DOHH2 (cell line): Measurements from ENCODE around the gene INHBE.
A peak's percentile ranks its signal among the peaks of the same experiment; 100 is the strongest.

Experiments
- H3F3A ChIP-seq: fragments of 200-600 bp; sonication (generic), shearing (Covaris generic); 2 replicates; pipeline ENCODE4 v1.6.0; 2016; ENCODE audit warnings: antibody characterized with exemption, mild to moderate bottlenecking; ENCODE audit not compliant: control insufficient read depth, insufficient read depth
- H3K27ac ChIP-seq: fragments of 200-600 bp; sonication (generic); 2 replicates; pipeline ENCODE4 v1.5.1; 2014; ENCODE audit warnings: low read depth, mild to moderate bottlenecking, low read length, moderate library complexity
- H3K27me3 ChIP-seq: fragments of 200-600 bp; sonication (generic); 2 replicates; pipeline ENCODE4 v1.6.1; 2014; ENCODE audit warnings: mild to moderate bottlenecking, low read length, mixed read lengths; ENCODE audit not compliant: control insufficient read depth
- H3K36me3 ChIP-seq: fragments of 200-600 bp; sonication (generic); 2 replicates; pipeline ENCODE4 v1.6.1; 2014; ENCODE audit warnings: mild to moderate bottlenecking, low read length, moderate library complexity, mixed read lengths; ENCODE audit not compliant: control insufficient read depth
- H3K4me1 ChIP-seq: fragments of 200-600 bp; sonication (generic); 2 replicates; pipeline ENCODE4 v1.6.1; 2014; ENCODE audit warnings: mild to moderate bottlenecking, low read length, mixed read lengths; ENCODE audit not compliant: control insufficient read depth
- H3K4me2 ChIP-seq: fragments of 200-600 bp; sonication (generic); 2 replicates; pipeline ENCODE4 v1.6.0; 2014; ENCODE audit warnings: mild to moderate bottlenecking, low read length, moderate library complexity
- H3K4me3 ChIP-seq: fragments of 200-600 bp; sonication (generic); 2 replicates; pipeline ENCODE4 v1.5.1; 2014; ENCODE audit warnings: mild to moderate bottlenecking, low read length, mixed read lengths
- H3K79me2 ChIP-seq: fragments of 200-600 bp; sonication (generic); 2 replicates; pipeline ENCODE4 v1.6.1; 2014; ENCODE audit warnings: mild to moderate bottlenecking, low read length, mixed read lengths; ENCODE audit not compliant: control insufficient read depth
- H3K9me2 ChIP-seq: fragments of 200-600 bp; sonication (generic); replicated peaks from 2 replicates; pipeline ENCODE4 v1.6.1; 2014; ENCODE audit warnings: mild to moderate bottlenecking, low read length, mixed read lengths; ENCODE audit not compliant: control insufficient read depth
- H3K9me3 ChIP-seq: fragments of 200-600 bp; sonication (generic); 2 replicates; pipeline ENCODE4 v1.6.1; 2014; ENCODE audit warnings: antibody characterized with exemption, low read length, mixed read lengths; ENCODE audit not compliant: control insufficient read depth, insufficient read depth
- H4K20me1 ChIP-seq: fragments of 200-600 bp; sonication (generic); 2 replicates; pipeline ENCODE4 v1.6.0; 2014; ENCODE audit warnings: low read depth, mild to moderate bottlenecking, antibody characterized with exemption, low read length, moderate library complexity; ENCODE audit not compliant: control insufficient read depth, insufficient read depth
- EZH2phosphoT487 ChIP-seq: fragments of 200-600 bp; sonication (generic); IDR thresholded peaks from 2 replicates; pipeline ENCODE4 v1.6.1; 2017; ENCODE audit warnings: borderline replicate concordance, mild to moderate bottlenecking, antibody characterized with exemption, low read length, moderate library complexity, mixed read lengths
- TF ChIP-seq, protein P1 (sequence below): fragments of 200-600 bp; sonication (generic); IDR thresholded peaks from one replicate; pipeline ENCODE4 v1.5.1; 2014; ENCODE audit warnings: antibody characterized with exemption, mild to moderate bottlenecking, low read depth, low read length; ENCODE audit not compliant: poor library complexity, severe bottlenecking

Gene INHBE

DNA sequence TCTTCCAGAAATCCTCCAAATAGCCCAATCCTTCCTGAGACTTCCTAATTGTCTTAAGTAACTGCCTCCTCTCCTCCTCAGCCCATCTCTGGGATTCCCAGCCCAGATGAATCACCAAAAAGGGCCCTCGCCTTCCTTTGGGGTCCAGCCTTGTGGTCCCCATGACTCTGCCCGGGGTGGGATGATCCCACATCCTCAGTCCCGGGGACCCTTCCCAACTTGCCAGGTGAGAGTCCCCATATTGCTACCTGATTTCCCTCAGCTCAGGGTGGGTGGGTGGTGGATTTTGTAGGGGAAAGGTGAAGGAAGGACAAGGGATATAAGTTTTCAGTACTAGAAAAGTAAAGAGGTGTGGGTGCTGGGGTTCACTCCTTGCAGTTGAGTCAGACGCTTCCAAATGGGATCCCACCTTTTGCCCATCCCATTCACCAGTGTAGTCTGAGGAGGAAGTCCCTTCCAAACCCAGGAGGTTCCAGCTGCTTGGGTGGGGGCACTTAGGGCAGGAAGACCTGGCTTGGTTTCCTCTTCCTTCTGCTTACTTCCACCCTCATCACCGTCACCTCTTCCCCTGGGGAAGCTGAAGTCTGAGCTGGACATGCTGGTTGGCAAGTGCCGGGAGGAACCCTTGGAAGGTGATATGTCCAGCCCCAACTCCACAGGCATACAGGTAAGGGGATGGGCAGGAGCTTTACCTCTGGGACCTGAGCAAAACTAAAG, 10.1 kb downstream of the INHBE start:
- Histone ChIP-seq H3K79me2 (no peaks in the 10 kb centered on the region), H4K20me1 (no peaks in the 10 kb centered on the region), H3K4me1 (peaks cover 38% of the 10 kb centered on the region), H3K9me3 (no peaks in the 10 kb centered on the region), H3K4me3 (no peak overlapping the region), H3K27me3 (peaks cover 5% of the 10 kb centered on the region; the same call in 1 of the 2 replicates), H3F3A (peaks cover 12% of the 10 kb centered on the region; the same call in 1 of the 2 replicates), H3K4me2 (no peak overlapping the region), H3K27ac (no peak overlapping the region), H3K9me2 (no peaks in the 10 kb centered on the region), H3K36me3 (peaks cover 3% of the 10 kb centered on the region; the same call in 1 of the 2 replicates)
- no peak for TF ChIP-seq EZH2phosphoT487
- TF ChIP-seq, protein P1, sequence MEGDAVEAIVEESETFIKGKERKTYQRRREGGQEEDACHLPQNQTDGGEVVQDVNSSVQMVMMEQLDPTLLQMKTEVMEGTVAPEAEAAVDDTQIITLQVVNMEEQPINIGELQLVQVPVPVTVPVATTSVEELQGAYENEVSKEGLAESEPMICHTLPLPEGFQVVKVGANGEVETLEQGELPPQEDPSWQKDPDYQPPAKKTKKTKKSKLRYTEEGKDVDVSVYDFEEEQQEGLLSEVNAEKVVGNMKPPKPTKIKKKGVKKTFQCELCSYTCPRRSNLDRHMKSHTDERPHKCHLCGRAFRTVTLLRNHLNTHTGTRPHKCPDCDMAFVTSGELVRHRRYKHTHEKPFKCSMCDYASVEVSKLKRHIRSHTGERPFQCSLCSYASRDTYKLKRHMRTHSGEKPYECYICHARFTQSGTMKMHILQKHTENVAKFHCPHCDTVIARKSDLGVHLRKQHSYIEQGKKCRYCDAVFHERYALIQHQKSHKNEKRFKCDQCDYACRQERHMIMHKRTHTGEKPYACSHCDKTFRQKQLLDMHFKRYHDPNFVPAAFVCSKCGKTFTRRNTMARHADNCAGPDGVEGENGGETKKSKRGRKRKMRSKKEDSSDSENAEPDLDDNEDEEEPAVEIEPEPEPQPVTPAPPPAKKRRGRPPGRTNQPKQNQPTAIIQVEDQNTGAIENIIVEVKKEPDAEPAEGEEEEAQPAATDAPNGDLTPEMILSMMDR, result no peak

DNA sequence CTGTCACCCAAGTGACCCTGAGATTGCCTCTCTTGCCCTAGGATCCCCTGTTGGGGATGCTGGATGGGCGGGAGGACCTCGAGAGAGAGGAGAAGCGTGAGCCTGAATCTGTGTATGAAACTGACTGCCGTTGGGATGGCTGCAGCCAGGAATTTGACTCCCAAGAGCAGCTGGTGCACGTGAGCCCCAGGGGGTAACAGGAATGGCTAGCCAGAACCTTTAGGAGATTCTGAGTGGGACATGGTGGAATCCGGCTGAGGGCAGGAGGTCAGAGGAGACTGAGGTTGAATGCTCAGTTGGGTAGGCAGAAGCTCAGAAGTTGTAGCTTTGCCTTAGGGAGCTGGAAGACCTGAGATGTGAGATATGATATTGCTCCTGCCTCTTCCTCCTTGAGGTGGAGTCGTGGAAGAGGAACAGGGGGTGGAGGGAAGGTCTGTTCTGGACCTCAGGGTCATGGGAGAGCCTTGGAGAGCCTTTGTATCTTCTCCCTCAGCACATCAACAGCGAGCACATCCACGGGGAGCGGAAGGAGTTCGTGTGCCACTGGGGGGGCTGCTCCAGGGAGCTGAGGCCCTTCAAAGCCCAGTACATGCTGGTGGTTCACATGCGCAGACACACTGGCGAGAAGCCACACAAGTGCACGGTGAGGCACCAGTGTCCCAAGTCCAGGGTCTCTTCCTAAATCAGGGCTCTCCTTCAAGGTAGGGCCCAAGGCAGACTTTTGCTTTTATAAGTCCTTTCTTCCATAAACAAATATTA, 10.8 kb downstream of the INHBE start:
- no peaks in the 10 kb centered on the region for H3K9me3 ChIP-seq
- no peak overlapping the region for H3K27ac ChIP-seq
- no peaks in the 10 kb centered on the region for H4K20me1 ChIP-seq
- TF ChIP-seq, protein P1, result no peak
- TF ChIP-seq EZH2phosphoT487, result no peak
- H3K4me2 ChIP-seq, result no peak overlapping the region
- no peak overlapping the region for H3K4me3 ChIP-seq
- peaks cover 8% of the 10 kb centered on the region; the same call in 1 of the 2 replicates for H3K36me3 ChIP-seq
- no peaks in the 10 kb centered on the region for H3K9me2 ChIP-seq
- H3K27me3 ChIP-seq, result peaks cover 3% of the 10 kb centered on the region; the same call in 1 of the 2 replicates
- H3K4me1 ChIP-seq, result peaks cover 30% of the 10 kb centered on the region
- H3F3A ChIP-seq, result peaks cover 5% of the 10 kb centered on the region; the same call in 1 of the 2 replicates
- no peaks in the 10 kb centered on the region for H3K79me2 ChIP-seq

DNA sequence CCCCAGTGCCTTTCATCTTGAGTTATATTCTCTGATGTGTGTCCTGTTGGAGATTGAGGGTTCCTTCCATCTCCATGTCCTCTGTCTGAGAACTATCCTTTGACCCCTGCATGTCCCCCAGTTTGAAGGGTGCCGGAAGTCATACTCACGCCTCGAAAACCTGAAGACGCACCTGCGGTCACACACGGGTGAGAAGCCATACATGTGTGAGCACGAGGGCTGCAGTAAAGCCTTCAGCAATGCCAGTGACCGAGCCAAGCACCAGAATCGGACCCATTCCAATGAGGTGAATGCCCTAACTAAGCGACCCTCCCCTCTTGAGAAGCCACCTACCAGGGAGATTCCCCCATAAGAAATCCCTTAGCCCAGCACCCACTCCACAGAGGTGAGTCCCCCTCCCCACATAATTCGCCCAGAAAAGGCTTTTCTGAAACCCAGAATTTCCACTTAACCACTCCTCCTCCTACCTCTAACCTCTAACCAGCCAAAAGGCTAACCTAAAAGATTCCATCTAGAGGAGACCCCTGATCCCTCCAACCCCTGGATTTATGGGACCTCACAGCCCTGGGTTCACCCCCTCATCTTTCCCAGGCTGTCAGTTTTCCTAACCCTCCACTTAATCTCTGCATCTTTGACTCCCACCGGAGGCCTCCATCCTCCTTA, 12.2 kb downstream of the INHBE start:
- no peaks in the 10 kb centered on the region for H4K20me1 ChIP-seq
- H3K27ac ChIP-seq, result no peak overlapping the region
- no peaks in the 10 kb centered on the region for H3K79me2 ChIP-seq
- TF ChIP-seq, protein P1, result no peak
- TF ChIP-seq EZH2phosphoT487, result no peak
- peak overlapping the region; percentile 3 for H3K4me2 ChIP-seq
- no peaks in the 10 kb centered on the region for H3K9me3 ChIP-seq
- H3K4me3 ChIP-seq, result no peak overlapping the region
- no peaks in the 10 kb centered on the region for H3K9me2 ChIP-seq
- peaks cover 21% of the 10 kb centered on the region; the same call in 1 of the 2 replicates for H3K36me3 ChIP-seq
- H3F3A ChIP-seq, result 0 out of 2 replicates have a peak, but pooled peaks cover 3% of the 10 kb centered on the region
- H3K4me1 ChIP-seq, result peaks cover 24% of the 10 kb centered on the region
- no peaks in the 10 kb centered on the region for H3K27me3 ChIP-seq
